ENCODE measurements around the gene FSTL4. TPM values are rescaled to one million over a fixed set of nuclear protein-coding genes. Genes with fewer than 3 reads are reported as not detected.
A peak's percentile ranks its signal among the peaks of the same experiment; 100 is the strongest.

Gene FSTL4
- total and polyA plus RNA-seq, 8 donors, result 0.11 to 2.9 (median 0.22) TPM

DNA sequence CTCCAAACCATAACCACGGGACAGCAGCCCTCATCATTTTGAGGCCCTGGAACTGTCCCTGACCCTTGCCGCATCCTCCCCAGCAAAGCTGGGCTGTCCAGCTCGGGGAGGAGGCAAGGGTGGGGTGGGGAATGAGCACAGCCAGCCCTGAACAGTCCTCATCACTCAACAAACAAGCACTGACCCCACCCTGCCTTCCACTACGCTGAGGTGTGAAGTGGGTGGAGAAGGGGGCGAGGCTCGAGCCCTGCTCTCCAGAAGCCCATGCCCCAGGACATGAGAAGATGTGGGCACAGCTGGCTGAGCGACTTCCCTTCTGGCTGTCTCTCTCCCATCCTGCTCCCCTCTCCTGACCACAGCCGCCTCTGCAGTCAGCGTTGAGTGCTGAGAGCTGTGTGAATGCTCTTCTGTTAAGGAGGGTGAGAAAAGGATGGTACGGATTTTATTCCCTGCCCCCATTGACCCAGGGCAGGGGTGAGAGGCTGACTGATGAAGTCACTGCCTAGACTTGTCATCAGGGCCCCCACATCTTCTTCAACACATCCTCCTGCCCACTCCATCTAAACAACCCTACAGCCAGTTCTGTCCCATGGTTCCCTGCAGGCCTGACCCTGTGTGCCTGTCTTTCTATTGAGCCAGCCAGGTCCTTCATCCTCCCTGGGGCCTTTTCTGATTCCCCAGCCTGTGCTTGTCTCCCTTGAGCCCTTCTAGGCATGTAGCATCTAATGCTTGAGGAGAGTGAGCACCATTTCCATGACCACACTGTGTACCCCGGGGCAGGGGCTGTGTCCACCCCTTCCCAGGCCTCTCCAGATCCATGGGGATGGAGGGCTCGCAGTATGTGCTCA, 276.0 kb downstream of the FSTL4 start:
- H3K27me3 ChIP-seq, result no peaks in the 10 kb centered on the region
- no peak overlapping the region for H3K27ac ChIP-seq
- H3K4me3 ChIP-seq, result no peak overlapping the region
- no peak for DNase-seq
- ATAC-seq, result peak; percentile 59
- TF ChIP-seq, protein P1, sequence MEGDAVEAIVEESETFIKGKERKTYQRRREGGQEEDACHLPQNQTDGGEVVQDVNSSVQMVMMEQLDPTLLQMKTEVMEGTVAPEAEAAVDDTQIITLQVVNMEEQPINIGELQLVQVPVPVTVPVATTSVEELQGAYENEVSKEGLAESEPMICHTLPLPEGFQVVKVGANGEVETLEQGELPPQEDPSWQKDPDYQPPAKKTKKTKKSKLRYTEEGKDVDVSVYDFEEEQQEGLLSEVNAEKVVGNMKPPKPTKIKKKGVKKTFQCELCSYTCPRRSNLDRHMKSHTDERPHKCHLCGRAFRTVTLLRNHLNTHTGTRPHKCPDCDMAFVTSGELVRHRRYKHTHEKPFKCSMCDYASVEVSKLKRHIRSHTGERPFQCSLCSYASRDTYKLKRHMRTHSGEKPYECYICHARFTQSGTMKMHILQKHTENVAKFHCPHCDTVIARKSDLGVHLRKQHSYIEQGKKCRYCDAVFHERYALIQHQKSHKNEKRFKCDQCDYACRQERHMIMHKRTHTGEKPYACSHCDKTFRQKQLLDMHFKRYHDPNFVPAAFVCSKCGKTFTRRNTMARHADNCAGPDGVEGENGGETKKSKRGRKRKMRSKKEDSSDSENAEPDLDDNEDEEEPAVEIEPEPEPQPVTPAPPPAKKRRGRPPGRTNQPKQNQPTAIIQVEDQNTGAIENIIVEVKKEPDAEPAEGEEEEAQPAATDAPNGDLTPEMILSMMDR (IDR thresholded peaks at IDR 0.05), result no peak
- intact Hi-C loops (cut with DNase I), result no loop called here
- no peaks in the 10 kb centered on the region for H3K36me3 ChIP-seq
- H3K9me3 ChIP-seq, result no peaks in the 10 kb centered on the region
- no peaks in the 10 kb centered on the region for H3K4me1 ChIP-seq

GRCh38 chr5:133334796-133335639, 277.3 kb downstream of the FSTL4 start:
- ATAC-seq (no peak), DNase-seq (no peak)
- Histone ChIP-seq H3K9me3 (no peaks in the 10 kb centered on the region), H3K27ac (no peak overlapping the region), H3K4me1 (no peaks in the 10 kb centered on the region), H3K27me3 (no peaks in the 10 kb centered on the region), H3K36me3 (no peaks in the 10 kb centered on the region), H3K4me3 (no peak overlapping the region)
- TF ChIP-seq, protein P1 (IDR thresholded peaks at IDR 0.05), result no peak
- intact Hi-C loops (cut with DNase I), result no loop called here

DNA sequence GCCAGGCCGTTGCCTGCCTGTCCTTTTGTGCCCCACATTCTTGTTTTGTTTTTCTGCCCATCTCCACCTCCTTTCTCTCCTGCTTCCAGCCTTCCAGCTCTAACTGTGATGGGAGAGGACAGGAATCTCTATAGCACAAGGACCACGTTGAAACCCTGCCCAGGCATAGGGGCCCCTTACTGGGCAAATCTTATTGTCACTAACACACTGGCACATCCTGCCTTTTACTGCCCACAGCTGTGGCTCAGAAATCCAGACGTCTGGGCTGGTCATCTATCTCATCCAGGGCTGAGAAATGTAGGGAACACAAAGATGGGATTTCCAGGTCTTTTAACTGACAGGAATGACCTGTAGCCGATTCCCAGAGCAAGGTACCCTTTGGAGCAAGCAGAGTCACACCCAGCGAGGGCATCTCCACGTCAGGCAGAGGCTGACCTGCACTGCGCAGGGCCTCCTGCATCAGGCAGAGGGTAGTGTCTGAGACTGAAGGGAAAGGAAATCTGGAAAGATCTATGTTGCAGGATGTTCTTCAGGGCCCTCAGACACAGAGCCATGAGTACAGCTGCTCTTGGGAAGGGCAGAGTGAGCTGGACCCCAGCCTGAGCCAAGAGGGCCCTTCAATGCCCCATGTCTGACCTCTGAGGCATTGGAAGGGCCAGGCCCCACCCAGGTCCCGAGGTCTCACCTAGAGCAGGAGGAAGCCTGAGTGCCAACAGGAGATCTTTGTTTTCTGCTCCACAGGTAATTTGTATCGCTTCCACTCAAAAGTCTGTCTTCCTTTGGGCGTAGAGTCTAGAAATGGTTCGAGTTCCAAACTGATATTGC, 278.8 kb downstream of the FSTL4 start:
- no peaks in the 10 kb centered on the region for H3K4me1 ChIP-seq
- no peak overlapping the region for H3K4me3 ChIP-seq
- DNase-seq (no peak), ATAC-seq (no peak)
- H3K9me3 ChIP-seq, result no peaks in the 10 kb centered on the region
- H3K27me3 ChIP-seq, result no peaks in the 10 kb centered on the region
- intact Hi-C loops (cut with DNase I), result no loop called here
- H3K27ac ChIP-seq, result no peak overlapping the region
- no peaks in the 10 kb centered on the region for H3K36me3 ChIP-seq
- TF ChIP-seq, protein P1 (IDR thresholded peaks at IDR 0.05), result no peak

- no peaks in the 10 kb centered on the region for H3K4me1 ChIP-seq
- TF ChIP-seq, protein P1 (IDR thresholded peaks at IDR 0.05), result no peak
- H3K27ac ChIP-seq, result no peak overlapping the region
- intact Hi-C loops (cut with DNase I), result no loop called here
- no peaks in the 10 kb centered on the region for H3K9me3 ChIP-seq
- no peak overlapping the region for H3K4me3 ChIP-seq
- ATAC-seq (no peak), DNase-seq (no peak)
- H3K27me3 ChIP-seq, result no peaks in the 10 kb centered on the region
- H3K36me3 ChIP-seq, result no peaks in the 10 kb centered on the region
These were observed 279.8 kb downstream of the FSTL4 start for GRCh38 chr5:133332439-133333024.
